Measurements from ENCODE around the gene HSD3B1.

Gene HSD3B1

GRCh38 chr1:119564548-119564947 lies 57.5 kb downstream of the HSD3B1 start:
- Histone ChIP-seq H3K27ac (replicated peaks; ENCODE audit: low read length) (no peak overlapping the region), H3K4me2 (ENCODE audit: insufficient read depth, low read length, poor library complexity, severe bottlenecking) (no peak overlapping the region), H4K8ac (ENCODE audit: low read depth, low read length) (no peak overlapping the region), H2AFZ (ENCODE audit: low read length) (no peak overlapping the region), H2BK15ac (ENCODE audit: low read length) (no peak overlapping the region), H3K27me3 (ENCODE audit: control insufficient read depth in 3 of 3, insufficient read depth in 3 of 3, low read depth in 1 of 3, low read length in 3 of 3) (peaks cover 0 to 13% (median 0%) of the 10 kb centered on the region in 3 experiments), H3K9me3 (replicated peaks in 1 of 2; ENCODE audit: control insufficient read depth in 2 of 2, insufficient read depth in 1 of 2, low read depth in 1 of 2, low read length in 2 of 2) (no peaks in the 10 kb centered on the region), H3K9ac (ENCODE audit: low read depth, low read length, poor library complexity) (no peak overlapping the region), H3K4me3 (ENCODE audit: low read length in 2 of 2) (no peak overlapping the region), H3K14ac (ENCODE audit: low read length) (no peak overlapping the region), H2BK5ac (ENCODE audit: low read length) (no peak overlapping the region), H3K79me1 (ENCODE audit: low read depth, low read length) (no peaks in the 10 kb centered on the region), H3K36me3 (replicated peaks in 1 of 2; ENCODE audit: control insufficient read depth in 2 of 2, insufficient read depth in 2 of 2, low read length in 2 of 2) (no peaks in the 10 kb centered on the region), H2BK12ac (ENCODE audit: low read length) (no peak overlapping the region), H2BK120ac (ENCODE audit: low read depth, low read length) (no peak overlapping the region), H3K18ac (ENCODE audit: low read length) (no peak overlapping the region), H3K4me1 (ENCODE audit: control insufficient read depth in 2 of 2, insufficient read depth in 1 of 2, low read depth in 1 of 2, low read length in 2 of 2) (no peaks in the 10 kb centered on the region), H2AK5ac (ENCODE audit: low read depth, low read length) (no peak overlapping the region), H4K91ac (ENCODE audit: low read depth, low read length, poor library complexity) (no peak overlapping the region), H3K23ac (ENCODE audit: low read depth, low read length, poor library complexity) (no peak overlapping the region), H3K4ac (ENCODE audit: low read length) (no peak overlapping the region)
- 100% methylated on average over 1 of the region's 3 CpGs; no CpG with 5 or more reads in 1 of the 2 donors for WGBS, 2 donors (ENCODE audit: extremely low coverage in 2 of 2, insufficient read length in 2 of 2, insufficient replicate concordance in 1 of 2)
- DNase-seq (ENCODE audit: low spot score) = no peak
